ENCODE measurements around the gene MYO1B.

The MYO1B gene

GRCh38 chr2:191299010-191299409 is 53.8 kb downstream of the MYO1B start:
- no peaks in the 10 kb centered on the region for H4K20me1 ChIP-seq (ENCODE audit: low read depth, low read length)
- H3K4me3 ChIP-seq (ENCODE audit: insufficient read depth, low read length, poor library complexity, severe bottlenecking) = no peak overlapping the region
- H2AFZ ChIP-seq (ENCODE audit: low read depth, low read length, severe bottlenecking) = no peak overlapping the region
- no peak overlapping the region for H3K27ac ChIP-seq (ENCODE audit: low read depth, low read length)
- H3K9me3 ChIP-seq (ENCODE audit: insufficient read depth, low read length) = no peaks in the 10 kb centered on the region
- no peaks in the 10 kb centered on the region for H3K36me3 ChIP-seq (ENCODE audit: low read length)
- TF ChIP-seq EZH2phosphoT487 (conservative IDR thresholded peaks at IDR 0.05; ENCODE audit: low read length) (no peak), CTCF (IDR thresholded peaks at IDR 0.05; ENCODE audit: insufficient read depth, low read length, poor library complexity, severe bottlenecking) (no peak)
- no peaks in the 10 kb centered on the region for H3K79me2 ChIP-seq (ENCODE audit: insufficient read depth, low read length)
- no peaks in the 10 kb centered on the region for H3K27me3 ChIP-seq (ENCODE audit: low read length)
- no peak overlapping the region for H3K4me2 ChIP-seq (ENCODE audit: low read depth, low read length, poor library complexity, severe bottlenecking)
- no peak overlapping the region for H3K9ac ChIP-seq (ENCODE audit: low read length)
- no peaks in the 10 kb centered on the region for H3F3A ChIP-seq (ENCODE audit: insufficient read depth)
- no peaks in the 10 kb centered on the region for H3K9me2 ChIP-seq (replicated peaks; ENCODE audit: insufficient read depth, low read length)

GRCh38 chr2:191299866-191300265 is 54.7 kb downstream of the MYO1B start:
- Histone ChIP-seq H3K27me3 (ENCODE audit: low read length) (no peaks in the 10 kb centered on the region), H3K9me3 (ENCODE audit: insufficient read depth, low read length) (no peaks in the 10 kb centered on the region), H3K9ac (ENCODE audit: low read length) (no peak overlapping the region), H3K36me3 (ENCODE audit: low read length) (no peaks in the 10 kb centered on the region), H3F3A (ENCODE audit: insufficient read depth) (no peaks in the 10 kb centered on the region), H3K4me3 (ENCODE audit: insufficient read depth, low read length, poor library complexity, severe bottlenecking) (no peak overlapping the region), H3K27ac (ENCODE audit: low read depth, low read length) (no peak overlapping the region), H3K9me2 (replicated peaks; ENCODE audit: insufficient read depth, low read length) (no peaks in the 10 kb centered on the region), H4K20me1 (ENCODE audit: low read depth, low read length) (no peaks in the 10 kb centered on the region), H3K4me2 (ENCODE audit: low read depth, low read length, poor library complexity, severe bottlenecking) (no peak overlapping the region), H3K79me2 (ENCODE audit: insufficient read depth, low read length) (no peaks in the 10 kb centered on the region), H2AFZ (ENCODE audit: low read depth, low read length, severe bottlenecking) (no peak overlapping the region)
- TF ChIP-seq CTCF (IDR thresholded peaks at IDR 0.05; ENCODE audit: insufficient read depth, low read length, poor library complexity, severe bottlenecking) = no peak
- no peak for TF ChIP-seq EZH2phosphoT487 (conservative IDR thresholded peaks at IDR 0.05; ENCODE audit: low read length)

- H3K9me2 ChIP-seq (replicated peaks; ENCODE audit: insufficient read depth, low read length) = no peaks in the 10 kb centered on the region
- no peak overlapping the region for H2AFZ ChIP-seq (ENCODE audit: low read depth, low read length, severe bottlenecking)
- TF ChIP-seq EZH2phosphoT487 (conservative IDR thresholded peaks at IDR 0.05; ENCODE audit: low read length) (no peak), CTCF (IDR thresholded peaks at IDR 0.05; ENCODE audit: insufficient read depth, low read length, poor library complexity, severe bottlenecking) (no peak)
- no peaks in the 10 kb centered on the region for H4K20me1 ChIP-seq (ENCODE audit: low read depth, low read length)
- H3K9ac ChIP-seq (ENCODE audit: low read length) = no peak overlapping the region
- H3K4me2 ChIP-seq (ENCODE audit: low read depth, low read length, poor library complexity, severe bottlenecking) = no peak overlapping the region
- H3K79me2 ChIP-seq (ENCODE audit: insufficient read depth, low read length) = no peaks in the 10 kb centered on the region
- no peaks in the 10 kb centered on the region for H3K36me3 ChIP-seq (ENCODE audit: low read length)
- H3K27me3 ChIP-seq (ENCODE audit: low read length) = no peaks in the 10 kb centered on the region
- no peaks in the 10 kb centered on the region for H3K9me3 ChIP-seq (ENCODE audit: insufficient read depth, low read length)
- no peak overlapping the region for H3K27ac ChIP-seq (ENCODE audit: low read depth, low read length)
- H3K4me3 ChIP-seq (ENCODE audit: insufficient read depth, low read length, poor library complexity, severe bottlenecking) = no peak overlapping the region
- H3F3A ChIP-seq (ENCODE audit: insufficient read depth) = no peaks in the 10 kb centered on the region
Observed at GRCh38 chr2:191301971-191302370, 56.8 kb downstream of the MYO1B start.

Data from SU-DHL-6 (cell line).